Hematopoietic multipotent progenitor cell (in vitro differentiated cells): Measurements from ENCODE around the gene MCOLN3. TPM values are rescaled to one million over a fixed set of nuclear protein-coding genes. Genes with fewer than 3 reads are reported as not detected.

Source experiments
- DNase-seq, 3 donors: peaks; one replicate each; pipeline ENCODE4 v3.0.0-alpha.2; 2011 to 2015; ENCODE audit warnings: low read depth in 2 of 3, low spot score in 2 of 3
- total RNA-seq: library from RNA; depleted of rRNA; stranded (reverse); fragments of >200 nt; gene quantifications from one replicate; pipeline ENCODE4 v1.2.3, GENCODE V29; 2012

Gene MCOLN3
- total RNA-seq: under 0.01 TPM

- peak in 1 of 3 donors; percentile 27 for DNase-seq
These were observed at the start of gene MCOLN3 for GRCh38 chr1:85048296-85049064. TSS of gene MCOLN3 (minus strand) at chr1:85048500. CDS start at chr1:85045360, 3,140 bp downstream.

GRCh38 chr1:85093644-85094043, 45.3 kb upstream of the MCOLN3 start:
- no peak for DNase-seq

- DNase-seq: peak in 2 of 3 donors; percentile 29 to 41
These were observed 43.5 kb upstream of the MCOLN3 start for GRCh38 chr1:85091671-85092280.

- peak in 1 of 3 donors; percentile 33 for DNase-seq
These were observed 41.9 kb upstream of the MCOLN3 start for GRCh38 chr1:85090225-85090624.

GRCh38 chr1:85089203-85089602, 40.9 kb upstream of the MCOLN3 start:
- DNase-seq: no peak

- no peak for DNase-seq
These were observed 40.1 kb upstream of the MCOLN3 start for GRCh38 chr1:85088408-85088784.

GRCh38 chr1:85087659-85088407, 39.5 kb upstream of the MCOLN3 start:
- no peak for DNase-seq

- DNase-seq: no peak
These were observed 37.1 kb upstream of the MCOLN3 start for GRCh38 chr1:85085417-85085816.

- no peak for DNase-seq
These were observed 30.6 kb upstream of the MCOLN3 start for GRCh38 chr1:85078903-85079302.

GRCh38 chr1:85074365-85074964, 26.2 kb upstream of the MCOLN3 start:
- DNase-seq: no peak

GRCh38 chr1:85070972-85071492, 22.7 kb upstream of the MCOLN3 start:
- DNase-seq: no peak

- DNase-seq: no peak
These were observed 20.5 kb upstream of the MCOLN3 start for GRCh38 chr1:85068846-85069245.

GRCh38 chr1:85065550-85065949, 17.2 kb upstream of the MCOLN3 start:
- no peak for DNase-seq

- no peak for DNase-seq
These were observed 14.2 kb upstream of the MCOLN3 start for GRCh38 chr1:85062425-85063026.

- peak; percentile 72 to 99 (median 97) for DNase-seq
These were observed 13.6 kb upstream of the MCOLN3 start for GRCh38 chr1:85061711-85062424.

GRCh38 chr1:85060038-85060437, 11.7 kb upstream of the MCOLN3 start:
- no peak for DNase-seq

GRCh38 chr1:85059563-85059962, 11.3 kb upstream of the MCOLN3 start:
- no peak for DNase-seq

GRCh38 chr1:85058786-85059185, 10.5 kb upstream of the MCOLN3 start:
- DNase-seq: no peak

GRCh38 chr1:85058311-85058710, 10.0 kb upstream of the MCOLN3 start:
- DNase-seq: no peak

GRCh38 chr1:85054664-85055063, 6.4 kb upstream of the MCOLN3 start:
- DNase-seq: no peak
